Effector memory CD8-positive, alpha-beta T cell (primary cell): ENCODE measurements around the gene CLIC3.
A peak's percentile ranks its signal among the peaks of the same experiment; 100 is the strongest.

ENCODE experiments used
- ATAC-seq: fragments of 150-1000 bp; cut with Tn5 transposase; replicated peaks from 2 replicates; pipeline ENCODE4 v1.10.0; 2021; ENCODE audit warnings: mild to moderate bottlenecking, moderate library complexity
- DNase-seq, 3 experiments: peaks; one replicate each; pipeline ENCODE4 v3.0.0; 2021
- H3K27ac Mint-ChIP-seq, 2 donors: one replicate each; pipeline ENCODE4 v1.8.0; 2022; ENCODE audit warnings: mild to moderate bottlenecking in 2 of 2, mixed read lengths in 2 of 2, moderate library complexity in 2 of 2
- H3K27me3 Mint-ChIP-seq, 2 donors: one replicate each; pipeline ENCODE4 v1.8.0; 2022; ENCODE audit warnings: mixed read lengths in 2 of 2
- H3K36me3 Mint-ChIP-seq: one replicate; pipeline ENCODE4 v1.8.0; 2022; ENCODE audit warnings: mild to moderate bottlenecking, moderate library complexity, mixed read lengths; ENCODE audit not compliant: insufficient read depth
- H3K4me1 Mint-ChIP-seq, 2 donors: one replicate each; pipeline ENCODE4 v1.8.0; 2022; ENCODE audit warnings: low read depth in 2 of 2, mixed read lengths in 2 of 2
- H3K4me3 Mint-ChIP-seq, 2 donors: one replicate each; pipeline ENCODE4 v1.8.0; 2022; ENCODE audit warnings: mild to moderate bottlenecking in 2 of 2, mixed read lengths in 2 of 2, moderate library complexity in 2 of 2
- H3K9me3 Mint-ChIP-seq, 2 donors: one replicate each; pipeline ENCODE4 v1.8.0; 2022; ENCODE audit warnings: mixed read lengths in 2 of 2

CLIC3 gene

DNA sequence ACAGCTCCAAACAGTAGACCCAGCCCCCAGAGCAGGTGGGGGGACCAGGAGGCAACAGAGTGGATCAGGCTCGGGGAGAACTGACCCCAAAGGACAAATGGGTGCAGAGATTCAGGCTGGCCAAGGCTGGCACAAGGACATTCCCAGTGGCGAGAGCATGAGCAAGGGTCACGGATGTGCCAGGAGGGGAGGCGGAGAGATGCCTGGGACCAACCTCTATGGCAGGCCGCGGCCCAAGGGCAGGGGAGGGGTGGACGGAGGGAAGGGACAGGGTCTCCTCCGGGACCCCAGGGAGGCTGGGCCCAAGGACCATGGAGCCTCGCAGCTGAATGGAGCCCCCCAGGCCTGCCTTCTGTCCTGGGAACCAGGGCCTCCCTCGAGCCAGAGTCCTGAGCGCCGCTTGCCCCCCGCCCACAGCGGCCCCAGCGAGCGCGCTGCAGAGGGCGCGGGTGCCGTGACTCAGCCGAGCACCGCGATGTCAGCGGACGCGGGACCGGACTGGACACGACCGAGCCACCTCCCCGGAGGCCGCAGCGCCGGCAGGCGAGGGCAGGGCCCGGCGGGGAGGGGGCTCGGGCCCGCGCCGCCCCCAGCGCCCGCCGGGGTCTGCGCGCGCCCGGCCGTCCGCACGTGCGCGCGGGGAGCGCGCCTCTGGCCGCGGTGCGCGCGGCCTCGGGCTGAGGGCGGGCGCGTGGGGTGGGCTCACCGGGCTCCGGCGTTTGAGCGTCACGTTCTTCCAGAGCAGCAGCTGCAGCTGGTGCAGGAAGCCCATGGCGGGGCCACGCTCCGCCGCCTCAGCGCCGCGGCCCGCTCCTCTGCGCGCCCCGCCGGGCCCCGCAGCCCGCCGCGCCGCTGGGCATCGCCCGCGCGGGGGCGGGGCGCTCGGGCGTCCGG lies 31.2 kb upstream of the CLIC3 start, which contains the start of gene ABCA2:
TSS of gene ABCA2 (minus strand) at position 869 of the 894 bp plus-strand sequence. CDS start at position 772, 97 bp downstream.
- ATAC-seq (no peak), DNase-seq (no peak)
- Mint-ChIP-seq H3K9me3 (no peaks in the 10 kb centered on the region), H3K27ac (peak within 1 kb of the TSS; percentile 60 to 93), H3K27me3 (no peaks in the 10 kb centered on the region), H3K4me1 (peaks cover 37 to 42% of the 10 kb centered on the region in 2 donors), H3K4me3 (peak within 1 kb of the TSS; percentile 90 to 94), H3K36me3 (peaks cover 36% of the 10 kb centered on the region)

DNA sequence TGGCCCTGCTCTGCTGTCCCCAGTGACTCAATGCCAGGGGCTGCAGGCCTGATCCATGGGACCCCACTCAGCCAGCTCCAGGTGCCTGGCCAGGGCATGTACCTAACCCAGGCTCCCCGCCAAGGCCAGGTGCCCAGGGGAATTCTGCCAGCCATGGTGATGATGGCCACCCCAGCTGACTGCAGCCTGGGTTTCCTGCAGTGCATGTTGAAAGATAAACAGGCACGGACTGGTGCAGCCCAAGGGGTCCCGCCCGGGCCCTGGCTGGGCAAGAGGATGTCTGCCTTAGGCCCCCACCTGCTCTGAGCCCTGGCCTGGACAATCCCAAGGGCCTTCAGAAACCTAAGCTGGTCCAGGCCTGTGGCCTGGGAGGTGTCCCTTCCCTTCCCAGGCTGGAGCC lies 30.5 kb upstream of the CLIC3 start:
- Mint-ChIP-seq H3K4me1 (peaks cover 33 to 39% of the 10 kb centered on the region in 2 donors), H3K9me3 (no peaks in the 10 kb centered on the region), H3K4me3 (peak overlapping the region; percentile 90 to 91), H3K27me3 (no peaks in the 10 kb centered on the region), H3K27ac (peak overlapping the region; percentile 60 to 78), H3K36me3 (peaks cover 38% of the 10 kb centered on the region)
- DNase-seq (no peak), ATAC-seq (no peak)

DNA sequence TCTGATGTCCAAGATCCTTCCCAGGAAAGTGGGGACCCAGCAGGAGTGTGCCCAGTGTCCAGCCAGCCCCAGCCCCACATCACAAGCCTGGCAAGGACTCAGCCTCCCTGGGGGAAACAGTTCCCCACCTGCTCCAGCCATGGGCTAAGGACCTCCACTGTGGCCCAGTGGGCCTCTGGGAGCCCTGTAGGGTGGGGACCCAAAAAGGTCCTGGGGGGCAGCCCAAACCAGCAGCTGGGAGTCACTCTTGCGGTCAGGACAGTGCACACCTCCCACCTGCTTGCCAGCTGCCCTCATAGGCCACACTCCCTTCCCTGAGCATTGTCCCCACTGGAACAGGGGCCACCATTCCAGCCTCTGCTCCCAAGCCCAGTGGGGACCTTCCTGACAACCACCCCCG lies 30.0 kb upstream of the CLIC3 start:
- Mint-ChIP-seq H3K4me1 (peaks cover 31 to 39% of the 10 kb centered on the region in 2 donors), H3K36me3 (peaks cover 38% of the 10 kb centered on the region), H3K27me3 (no peaks in the 10 kb centered on the region), H3K27ac (peak overlapping the region in 1 of 2 donors; percentile 78), H3K9me3 (no peaks in the 10 kb centered on the region), H3K4me3 (peak overlapping the region; percentile 90 to 91)
- DNase-seq (no peak), ATAC-seq (no peak)

DNA sequence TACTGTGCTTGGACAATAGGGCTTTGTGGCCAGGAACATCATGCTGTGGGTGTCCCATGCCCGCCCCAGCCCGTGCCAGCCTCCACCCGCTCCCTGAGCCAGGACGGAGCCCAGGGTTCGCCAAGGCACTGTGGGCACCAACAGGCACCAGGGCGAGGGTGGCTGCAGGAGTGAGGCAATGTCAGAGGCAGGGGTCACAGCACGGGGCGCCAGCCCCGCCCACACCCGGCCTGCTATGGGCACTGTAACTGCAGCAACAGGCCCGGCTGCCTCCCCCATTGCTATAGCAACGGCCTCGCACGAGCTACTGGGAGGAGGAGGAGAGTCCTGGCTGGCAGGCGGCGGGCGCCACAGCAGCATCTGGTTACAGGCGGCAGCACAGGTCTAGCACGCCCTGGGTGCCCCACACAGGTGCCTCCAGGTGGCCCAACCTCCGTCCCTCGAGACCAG lies 29.2 kb upstream of the CLIC3 start:
- peaks cover 26 to 35% of the 10 kb centered on the region in 2 donors for H3K4me1 Mint-ChIP-seq
- DNase-seq, result no peak
- H3K27ac Mint-ChIP-seq, result no peak overlapping the region
- H3K27me3 Mint-ChIP-seq, result no peaks in the 10 kb centered on the region
- ATAC-seq, result no peak
- no peaks in the 10 kb centered on the region for H3K9me3 Mint-ChIP-seq
- H3K4me3 Mint-ChIP-seq, result peak overlapping the region; percentile 6 to 91
- peaks cover 33% of the 10 kb centered on the region for H3K36me3 Mint-ChIP-seq

DNA sequence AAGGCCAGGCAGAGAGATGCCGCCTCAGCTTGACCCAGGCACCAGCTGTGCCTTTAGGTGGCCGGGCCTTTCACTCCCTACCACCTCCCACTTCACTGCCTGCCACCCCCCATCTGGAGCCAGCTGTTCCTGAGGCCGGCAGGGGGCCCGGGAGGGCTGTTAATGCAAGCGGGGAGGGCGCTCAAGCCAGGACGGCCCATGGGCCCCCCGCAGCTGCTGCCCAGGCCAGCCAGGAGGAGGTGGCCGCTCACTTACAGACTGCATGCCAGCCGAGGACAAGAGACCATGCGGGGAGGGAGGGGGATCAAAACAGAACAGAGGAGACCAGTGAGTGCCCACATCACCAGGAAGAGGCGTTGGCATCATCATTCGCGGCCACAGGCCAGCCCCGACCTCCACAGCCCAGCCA lies 27.2 kb upstream of the CLIC3 start:
- no peak overlapping the region for H3K4me3 Mint-ChIP-seq
- H3K36me3 Mint-ChIP-seq, result peaks cover 15% of the 10 kb centered on the region
- no peak overlapping the region for H3K27ac Mint-ChIP-seq

DNA sequence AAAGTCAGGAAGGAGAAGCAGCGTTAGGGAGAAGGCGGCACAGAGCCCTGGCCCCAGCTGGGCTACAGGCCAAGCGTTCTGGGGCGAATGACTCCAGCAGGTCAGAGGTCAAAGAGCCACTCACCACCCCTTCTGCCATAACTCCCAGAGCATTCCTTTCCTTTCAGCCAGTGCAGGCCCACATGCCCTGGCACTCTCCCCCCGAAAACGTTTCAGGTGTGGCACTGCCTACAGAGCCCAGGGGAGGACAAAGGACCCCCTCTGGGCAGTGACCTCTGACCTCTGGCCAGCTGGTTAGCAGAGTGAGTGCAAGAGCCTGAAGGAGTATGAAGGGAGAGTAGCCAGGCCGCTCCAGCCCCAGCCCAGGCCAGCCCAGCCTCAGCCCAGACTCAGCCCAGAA lies 26.8 kb upstream of the CLIC3 start:
- H3K27ac Mint-ChIP-seq, result no peak overlapping the region
- DNase-seq (no peak), ATAC-seq (no peak)
- no peaks in the 10 kb centered on the region for H3K27me3 Mint-ChIP-seq
- peaks cover 14% of the 10 kb centered on the region for H3K36me3 Mint-ChIP-seq
- H3K9me3 Mint-ChIP-seq, result no peaks in the 10 kb centered on the region
- H3K4me1 Mint-ChIP-seq, result peaks cover 14 to 30% of the 10 kb centered on the region in 2 donors
- H3K4me3 Mint-ChIP-seq, result no peak overlapping the region

More for the DNA sequence above, 27.2 kb upstream of the CLIC3 start:
- no peaks in the 10 kb centered on the region for H3K9me3 Mint-ChIP-seq
- ATAC-seq, result no peak
- no peaks in the 10 kb centered on the region for H3K27me3 Mint-ChIP-seq
- no peak for DNase-seq
- H3K4me1 Mint-ChIP-seq, result peaks cover 14 to 29% of the 10 kb centered on the region in 2 donors

DNA sequence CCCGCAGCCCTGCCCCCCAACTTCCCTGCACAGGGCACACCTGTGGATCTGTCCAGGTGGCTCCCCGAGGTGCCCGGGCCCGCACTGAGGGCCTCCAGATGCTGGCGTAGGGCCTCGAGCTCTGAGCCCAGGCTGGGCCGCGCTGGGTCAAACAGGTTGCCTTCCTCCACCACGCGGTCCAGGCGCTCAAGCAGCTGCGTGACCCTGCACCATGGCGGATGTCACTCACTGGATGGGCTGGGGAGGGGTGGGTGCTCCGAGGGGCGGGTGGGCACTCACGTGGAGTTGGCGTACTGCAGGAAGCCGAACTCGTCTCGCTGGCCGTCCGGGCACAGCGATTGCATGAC lies 26.3 kb upstream of the CLIC3 start:
- no peaks in the 10 kb centered on the region for H3K27me3 Mint-ChIP-seq

DNA sequence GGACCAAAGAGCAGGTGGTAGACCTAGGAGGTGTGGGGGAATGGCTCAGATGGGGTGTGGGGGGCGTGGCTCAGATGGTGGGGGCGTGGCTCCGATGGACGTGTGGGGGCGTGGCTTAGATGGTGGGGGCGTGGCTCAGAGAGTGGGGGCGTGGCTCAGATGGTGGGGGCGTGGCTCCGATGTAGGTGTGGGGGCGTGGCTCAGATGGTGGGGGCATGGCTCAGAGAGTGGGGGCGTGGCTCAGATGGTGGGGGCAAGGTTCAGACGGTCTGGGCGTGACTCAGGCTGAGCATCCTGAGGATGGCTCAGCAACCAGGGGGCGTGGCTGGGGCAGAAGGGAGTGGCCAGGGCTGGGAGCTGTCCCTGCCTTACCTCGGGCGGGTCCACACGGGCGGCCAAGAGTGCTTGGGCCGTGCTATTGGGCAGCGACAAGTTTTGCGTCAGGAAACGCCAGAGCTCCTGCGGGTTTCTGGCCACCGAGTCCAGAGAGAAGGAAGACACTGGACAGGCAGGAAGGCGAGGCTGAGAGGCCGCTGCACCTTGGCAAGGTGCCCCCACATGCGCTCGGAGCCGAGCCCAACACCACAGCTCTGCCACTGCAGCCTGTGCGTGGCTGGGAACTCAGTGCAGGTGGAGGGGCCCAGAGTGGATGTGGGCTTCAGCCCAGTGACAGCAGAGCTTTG lies 25.8 kb upstream of the CLIC3 start:
- peak; percentile 58 to 71 (median 68) for DNase-seq
- ATAC-seq, result peak; percentile 85
- peak overlapping the region in 1 of 2 donors; percentile 18 for H3K4me3 Mint-ChIP-seq
- H3K27ac Mint-ChIP-seq, result peak overlapping the region; percentile 41 to 71
- H3K36me3 Mint-ChIP-seq, result peaks cover 11% of the 10 kb centered on the region
- H3K9me3 Mint-ChIP-seq, result no peaks in the 10 kb centered on the region
- peaks cover 11 to 27% of the 10 kb centered on the region in 2 donors for H3K4me1 Mint-ChIP-seq
- no peaks in the 10 kb centered on the region for H3K27me3 Mint-ChIP-seq

More for the DNA sequence above, 26.3 kb upstream of the CLIC3 start:
- DNase-seq (no peak), ATAC-seq (no peak)
- no peak overlapping the region for H3K27ac Mint-ChIP-seq
- no peaks in the 10 kb centered on the region for H3K9me3 Mint-ChIP-seq
- no peak overlapping the region for H3K4me3 Mint-ChIP-seq
- peaks cover 14% of the 10 kb centered on the region for H3K36me3 Mint-ChIP-seq
- H3K4me1 Mint-ChIP-seq, result peaks cover 14 to 30% of the 10 kb centered on the region in 2 donors

DNA sequence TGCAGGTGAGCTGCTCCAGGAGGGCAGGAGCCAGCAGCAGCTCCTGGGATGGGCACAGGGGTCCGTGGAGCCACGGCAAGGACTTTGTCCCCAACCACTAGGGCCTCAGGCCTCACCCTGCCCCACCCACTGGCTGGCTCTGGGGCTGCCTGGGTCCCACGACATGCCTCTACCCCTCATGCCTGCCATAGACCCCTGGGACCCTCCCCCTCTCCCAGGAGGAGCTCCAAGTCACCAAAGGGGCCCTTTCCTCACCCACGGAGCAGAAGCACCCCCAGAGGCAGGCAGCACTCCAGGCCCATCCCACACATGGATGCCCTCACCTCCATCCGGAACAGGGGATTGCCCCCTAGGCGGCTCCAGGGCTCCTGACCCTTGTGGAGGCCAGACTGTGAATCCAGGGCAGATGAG lies 25.2 kb upstream of the CLIC3 start:
- no peaks in the 10 kb centered on the region for H3K9me3 Mint-ChIP-seq
- H3K27me3 Mint-ChIP-seq, result no peaks in the 10 kb centered on the region
- H3K27ac Mint-ChIP-seq, result peak overlapping the region; percentile 41 to 71
- peaks cover 10% of the 10 kb centered on the region for H3K36me3 Mint-ChIP-seq
- peak overlapping the region in 1 of 2 donors; percentile 18 for H3K4me3 Mint-ChIP-seq
- ATAC-seq, result no peak
- no peak for DNase-seq
- peaks cover 6 to 22% of the 10 kb centered on the region in 2 donors for H3K4me1 Mint-ChIP-seq

DNA sequence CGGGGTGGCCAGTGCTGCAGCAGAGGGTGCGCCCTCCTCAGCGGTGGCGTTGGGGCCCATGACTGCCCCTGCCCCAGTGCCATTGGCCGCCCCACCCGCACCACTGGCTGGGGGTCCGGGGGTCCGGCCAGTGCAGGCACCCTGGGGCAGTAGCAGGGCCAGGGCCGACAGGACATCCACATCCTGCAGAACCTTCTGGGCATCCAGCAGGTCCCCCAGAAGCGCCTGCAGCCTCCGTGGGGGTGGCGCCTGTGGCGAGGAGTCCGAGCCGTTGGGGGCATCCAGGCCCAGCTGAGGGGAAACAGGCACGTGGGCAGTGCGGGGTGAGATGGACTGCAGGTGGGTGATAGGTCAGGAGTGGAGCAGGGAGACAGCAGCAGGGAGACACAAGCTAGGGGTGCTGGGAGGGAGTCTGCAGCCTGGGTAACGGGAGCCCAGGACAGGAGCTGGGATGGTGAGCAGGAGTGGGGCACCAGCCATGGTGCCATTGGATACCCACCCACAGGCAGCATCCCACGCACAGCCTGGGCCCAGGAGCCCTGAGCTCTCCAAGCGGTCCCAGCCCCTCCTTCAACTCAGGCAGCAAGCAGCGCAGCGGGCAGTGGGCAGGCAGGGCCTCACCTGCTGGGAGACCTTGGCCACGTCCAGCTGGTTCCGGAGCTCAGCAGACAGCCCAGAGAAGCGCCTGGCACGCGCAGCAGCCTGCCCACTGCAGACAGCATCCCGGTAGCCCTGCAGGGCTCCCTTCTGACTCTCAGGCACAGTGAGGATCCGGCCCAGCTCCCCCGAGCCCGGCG lies 24.6 kb upstream of the CLIC3 start:
- Mint-ChIP-seq H3K4me1 (peaks cover 3 to 18% of the 10 kb centered on the region in 2 donors), H3K36me3 (peaks cover 10% of the 10 kb centered on the region), H3K27ac (peak overlapping the region in 1 of 2 donors; percentile 46), H3K9me3 (no peaks in the 10 kb centered on the region), H3K27me3 (no peaks in the 10 kb centered on the region), H3K4me3 (no peak overlapping the region)
- ATAC-seq, result no peak
- no peak for DNase-seq

DNA sequence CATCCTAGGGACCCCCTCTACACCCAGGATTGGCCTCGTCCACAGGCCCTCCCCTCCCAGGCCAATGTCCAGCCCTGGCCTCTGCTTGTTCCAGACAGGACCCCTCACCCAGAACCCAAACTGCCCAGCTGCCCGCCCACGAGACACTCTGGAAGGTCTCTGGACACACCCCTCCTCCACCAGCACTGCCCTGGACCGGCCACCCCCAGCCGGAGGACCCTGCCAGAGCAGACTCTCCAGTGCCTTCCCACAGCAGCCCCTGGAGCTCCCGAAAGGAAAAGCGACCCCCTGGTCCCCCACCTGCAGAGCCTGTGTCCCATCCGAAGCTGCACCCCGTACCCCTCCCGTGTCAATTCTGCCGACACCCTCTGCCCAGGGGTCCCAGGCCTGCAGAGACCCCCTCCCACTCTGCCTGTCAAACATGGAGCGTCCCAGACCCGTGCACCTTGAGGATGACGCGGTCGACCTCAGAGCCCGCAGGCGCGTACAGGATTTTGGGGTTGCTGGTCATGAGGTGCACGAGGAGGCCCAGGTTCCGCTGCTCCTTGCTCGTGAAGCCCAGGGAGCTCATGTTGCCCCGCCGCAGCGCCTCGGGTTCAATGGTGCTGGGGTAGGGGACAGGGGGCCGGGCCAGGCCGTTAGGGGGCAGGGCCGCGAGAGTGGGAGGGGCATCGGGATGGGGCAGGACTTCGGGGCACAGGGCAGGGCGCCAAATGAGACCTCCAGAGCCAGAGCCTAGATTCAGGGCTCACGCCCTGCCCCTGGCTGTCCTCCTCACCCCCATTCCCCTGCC lies 23.7 kb upstream of the CLIC3 start:
- H3K4me3 Mint-ChIP-seq, result no peak overlapping the region

DNA sequence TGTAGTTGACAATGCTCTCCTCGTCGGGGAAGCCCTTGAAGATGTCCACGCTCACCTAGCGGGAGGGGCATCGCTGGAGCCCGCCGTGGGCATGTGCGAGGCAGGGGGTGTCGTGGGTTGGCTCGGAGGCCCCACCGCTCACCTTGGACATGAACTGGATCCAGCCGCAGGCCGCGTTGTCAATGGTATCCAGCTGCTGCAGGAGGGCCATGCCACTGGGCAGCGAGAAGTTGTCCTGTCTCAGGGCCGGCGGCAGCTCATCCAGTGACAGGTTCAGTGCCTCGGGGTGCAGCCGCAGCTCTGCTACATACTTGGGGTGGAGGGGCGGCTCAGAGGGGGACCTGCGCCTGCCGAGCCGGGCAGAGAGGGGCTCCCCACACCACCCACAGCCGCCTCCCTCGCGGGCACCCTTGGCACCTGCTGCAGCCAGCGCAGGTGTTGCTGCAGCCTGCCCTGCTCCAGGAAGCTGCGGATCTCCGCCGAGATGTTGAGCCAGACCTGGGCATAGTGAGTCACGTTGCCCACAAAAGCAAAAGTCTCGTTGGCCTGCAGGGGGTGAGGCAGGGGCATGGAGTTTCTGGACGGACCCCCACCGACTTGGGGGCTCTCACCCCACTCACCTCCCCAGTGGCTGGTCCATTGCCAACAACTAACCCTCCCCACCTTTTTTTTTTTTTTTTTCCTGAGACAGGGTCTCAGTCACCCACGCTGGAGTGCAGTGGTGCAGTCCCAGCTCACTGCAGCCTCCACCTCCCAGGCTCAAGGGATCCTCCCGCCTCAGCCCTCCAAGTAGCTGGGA lies 22.6 kb upstream of the CLIC3 start:
- H3K27me3 Mint-ChIP-seq, result no peaks in the 10 kb centered on the region
- H3K4me3 Mint-ChIP-seq, result no peak overlapping the region
- peaks cover 3 to 9% of the 10 kb centered on the region in 2 donors for H3K4me1 Mint-ChIP-seq
- DNase-seq (no peak), ATAC-seq (no peak)
- H3K36me3 Mint-ChIP-seq, result peaks cover 7% of the 10 kb centered on the region
- peak overlapping the region in 1 of 2 donors; percentile 35 for H3K27ac Mint-ChIP-seq
- H3K9me3 Mint-ChIP-seq, result no peaks in the 10 kb centered on the region

More for the DNA sequence above, 23.7 kb upstream of the CLIC3 start:
- Mint-ChIP-seq H3K4me1 (peaks cover 3 to 15% of the 10 kb centered on the region in 2 donors), H3K27ac (peak overlapping the region in 1 of 2 donors; percentile 35), H3K27me3 (no peaks in the 10 kb centered on the region), H3K9me3 (no peaks in the 10 kb centered on the region), H3K36me3 (peaks cover 10% of the 10 kb centered on the region)
- no peak for DNase-seq
- no peak for ATAC-seq
